Hypothalamus (tissue), 51 donors: ENCODE data around the gene HIC1.

ENCODE experiments used
- DNase-seq, 51 donors: peaks; one replicate each; lab custom pipeline; 2025; lab: John Stamatoyannopoulos, UW

Gene HIC1

GRCh38 chr17:2094891-2095535, 40.1 kb downstream of the HIC1 start:
- DNase-seq: peak in 28 of 51 donors; percentile 4 to 64 (median 39)

- no peak for DNase-seq
These were observed 40.6 kb downstream of the HIC1 start for GRCh38 chr17:2095536-2095910.

GRCh38 chr17:2101448-2102257, 46.8 kb downstream of the HIC1 start:
- no peak for DNase-seq

- no peak for DNase-seq
These were observed 48.3 kb downstream of the HIC1 start for GRCh38 chr17:2102931-2103809.

GRCh38 chr17:2105663-2106062, 50.8 kb downstream of the HIC1 start:
- DNase-seq: no peak

GRCh38 chr17:2106308-2106955, 51.5 kb downstream of the HIC1 start:
- no peak for DNase-seq

GRCh38 chr17:2107050-2107449, 52.1 kb downstream of the HIC1 start:
- DNase-seq: no peak

- DNase-seq: no peak
These were observed 52.6 kb downstream of the HIC1 start for GRCh38 chr17:2107506-2107905.

GRCh38 chr17:2108170-2108569, 53.3 kb downstream of the HIC1 start:
- DNase-seq: no peak

GRCh38 chr17:2110436-2110835, 55.5 kb downstream of the HIC1 start:
- no peak for DNase-seq

- DNase-seq: no peak
These were observed 56.8 kb downstream of the HIC1 start for GRCh38 chr17:2111691-2112090.
